Gastrocnemius medialis (tissue), 4 donors: ENCODE results near the gene TGFBR2. TPM values are rescaled to one million over a fixed set of nuclear protein-coding genes. Genes with fewer than 3 reads are reported as not detected.

Experiments
- ATAC-seq, 2 donors: fragments of 150-250 bp; one replicate each; pipeline ENCODE4 v1.9.1; 2016
- DNase-seq, 2 donors: peaks; one replicate each; pipeline ENCODE4 v3.0.0-alpha.2; 2019
- H3K27ac ChIP-seq, 4 donors: fragments of 200-600 bp; sonication (generic); 1 replicate in 1 of 4; 2 replicates in 3 of 4; pipeline ENCODE4 v1.5.1; 2016 to 2018; ENCODE audit warnings: mild to moderate bottlenecking in 2 of 4, moderate library complexity in 1 of 4
- H3K27me3 ChIP-seq, 3 donors: fragments of 200-600 bp; sonication (generic) in 2 of 3; 1 replicate in 1 of 3; 2 replicates in 2 of 3; pipeline versions ENCODE4 v1.5.1 to v1.6.0; 2016 to 2019; ENCODE audit warnings: mild to moderate bottlenecking in 1 of 3, moderate library complexity in 1 of 3
- H3K36me3 ChIP-seq, 2 donors: fragments of 200-600 bp; sonication (generic) in 1 of 2; one replicate each; pipeline ENCODE4 v1.5.1; 2017 to 2018
- H3K4me1 ChIP-seq, 2 donors: fragments of 200-600 bp; sonication (generic) in 1 of 2; one replicate each; pipeline ENCODE4 v1.5.1; 2016 to 2017; ENCODE audit warnings: mild to moderate bottlenecking in 2 of 2
- H3K4me3 ChIP-seq, 4 donors: fragments of 200-600 bp; sonication (generic) in 3 of 4; 1 replicate in 1 of 4; 2 replicates in 3 of 4; pipeline ENCODE4 v1.5.1; 2016 to 2019; ENCODE audit warnings: mild to moderate bottlenecking in 2 of 4
- H3K9me3 ChIP-seq, 3 donors: fragments of 200-600 bp; sonication (generic) in 2 of 3; 1 replicate in 1 of 3; 2 replicates in 2 of 3; pipeline ENCODE4 v1.5.1; 2016 to 2019
- POLR2A ChIP-seq, 2 donors: fragments of 450-650 bp; IDR thresholded peaks; one replicate each; pipeline ENCODE4 v1.6.1; 2017; ENCODE audit warnings: antibody characterized with exemption in 2 of 2, mild to moderate bottlenecking in 2 of 2, moderate library complexity in 2 of 2
- in situ Hi-C, 4 donors: fragments of 200-750 bp; cut with MboI; loops; one replicate each; pipeline versions ENCODE4 v1.15.0 to v1.8.0; 2017; ENCODE audit warnings: low sequenced_read_pairs in 4 of 4
- intact Hi-C: fragments of 100-400 bp; cut with DNase I; formaldehyde crosslinking; loops from one replicate; pipeline ENCODE4 v1.15.1; 2023; ENCODE audit warnings: low total_unique reads
- total RNA-seq, 4 donors: library from RNA; depleted of rRNA; stranded (reverse); fragments of >200 nt; gene quantifications; one replicate each; pipeline versions ENCODE4 v1.1.0 to v1.2.3, GENCODE V29; 2016
- TF ChIP-seq, protein P1 (sequence below), 5 experiments: fragments of 450-650 bp in 3 of 5; fragments of 200-600 bp in 2 of 5; sonication (generic) in 2 of 5; IDR thresholded peaks in 4 of 5; conservative IDR thresholded peaks in 1 of 5; 1 replicate in 4 of 5; 2 replicates in 1 of 5; pipeline ENCODE4 v1.5.1; 2016 to 2019; ENCODE audit warnings: antibody characterized with exemption in 5 of 5, mild to moderate bottlenecking in 3 of 5, moderate library complexity in 3 of 5

The TGFBR2 gene
- total RNA-seq, 4 donors from 2014 or later, result 38.3 to 53.8 (median 47.2) TPM

DNA sequence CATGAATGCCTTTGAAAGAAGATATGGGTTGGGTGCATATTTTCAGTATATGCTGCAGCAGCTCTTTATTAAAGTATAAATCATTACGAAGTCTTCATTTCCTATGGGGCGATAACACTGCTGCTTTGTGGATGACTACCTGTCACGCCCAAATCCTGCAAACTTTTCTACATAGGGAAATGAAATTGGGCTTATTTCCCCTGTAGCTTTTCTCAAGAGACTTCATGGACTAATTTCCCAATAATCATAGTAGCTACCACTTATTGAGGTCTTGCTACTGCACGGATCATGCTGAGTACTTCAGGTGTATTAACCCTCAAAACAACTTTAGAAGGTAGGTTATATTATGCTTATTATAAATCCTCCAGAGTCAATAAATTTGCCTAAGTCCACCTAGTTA, 8.0 kb downstream of the TGFBR2 start:
- H3K4me1 ChIP-seq, result peaks cover 13 to 68% of the 10 kb centered on the region in 2 donors
- intact Hi-C loops (no loop called here), in situ Hi-C loops (no loop called here)
- ATAC-seq, result no peak
- no peak overlapping the region for H3K4me3 ChIP-seq
- no peak for TF ChIP-seq POLR2A (IDR thresholded peaks at IDR 0.05)
- TF ChIP-seq, protein P1, sequence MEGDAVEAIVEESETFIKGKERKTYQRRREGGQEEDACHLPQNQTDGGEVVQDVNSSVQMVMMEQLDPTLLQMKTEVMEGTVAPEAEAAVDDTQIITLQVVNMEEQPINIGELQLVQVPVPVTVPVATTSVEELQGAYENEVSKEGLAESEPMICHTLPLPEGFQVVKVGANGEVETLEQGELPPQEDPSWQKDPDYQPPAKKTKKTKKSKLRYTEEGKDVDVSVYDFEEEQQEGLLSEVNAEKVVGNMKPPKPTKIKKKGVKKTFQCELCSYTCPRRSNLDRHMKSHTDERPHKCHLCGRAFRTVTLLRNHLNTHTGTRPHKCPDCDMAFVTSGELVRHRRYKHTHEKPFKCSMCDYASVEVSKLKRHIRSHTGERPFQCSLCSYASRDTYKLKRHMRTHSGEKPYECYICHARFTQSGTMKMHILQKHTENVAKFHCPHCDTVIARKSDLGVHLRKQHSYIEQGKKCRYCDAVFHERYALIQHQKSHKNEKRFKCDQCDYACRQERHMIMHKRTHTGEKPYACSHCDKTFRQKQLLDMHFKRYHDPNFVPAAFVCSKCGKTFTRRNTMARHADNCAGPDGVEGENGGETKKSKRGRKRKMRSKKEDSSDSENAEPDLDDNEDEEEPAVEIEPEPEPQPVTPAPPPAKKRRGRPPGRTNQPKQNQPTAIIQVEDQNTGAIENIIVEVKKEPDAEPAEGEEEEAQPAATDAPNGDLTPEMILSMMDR (IDR thresholded peaks at IDR 0.05 in 4 of 5, conservative IDR thresholded peaks at IDR 0.05 in 1 of 5), result no peak
- no peaks in the 10 kb centered on the region for H3K27me3 ChIP-seq
- H3K36me3 ChIP-seq, result no peaks in the 10 kb centered on the region
- H3K27ac ChIP-seq, result peak overlapping the region in 1 of 4 donors; percentile 29
- no peak for DNase-seq
- H3K9me3 ChIP-seq, result no peaks in the 10 kb centered on the region

DNA sequence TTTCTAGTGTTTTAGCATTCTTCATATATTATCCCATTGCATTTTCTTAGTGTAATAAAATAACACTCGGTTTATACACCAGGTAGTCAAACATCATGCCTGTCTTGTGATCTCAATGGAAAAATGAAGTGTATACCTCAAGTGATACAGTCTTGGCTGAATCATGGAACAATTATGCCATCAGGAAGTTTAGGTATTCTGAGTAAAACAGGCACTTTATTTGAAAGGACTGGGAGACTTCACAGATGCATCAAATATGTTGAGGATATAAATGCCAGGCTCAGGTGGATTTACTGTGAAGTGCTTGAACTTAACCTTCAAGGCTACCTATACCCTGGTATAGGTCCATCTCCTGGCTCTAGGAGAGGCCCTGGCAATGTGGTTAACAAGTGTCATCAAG, 8.5 kb downstream of the TGFBR2 start:
- TF ChIP-seq POLR2A (IDR thresholded peaks at IDR 0.05), result no peak
- TF ChIP-seq, protein P1 (IDR thresholded peaks at IDR 0.05 in 4 of 5, conservative IDR thresholded peaks at IDR 0.05 in 1 of 5), result no peak
- no peaks in the 10 kb centered on the region for H3K36me3 ChIP-seq
- H3K27ac ChIP-seq, result peak overlapping the region in 1 of 4 donors; percentile 29
- peaks cover 13 to 66% of the 10 kb centered on the region in 2 donors for H3K4me1 ChIP-seq
- ATAC-seq (no peak), DNase-seq (no peak)
- in situ Hi-C loops, result no loop called here
- intact Hi-C loops, result no loop called here
- no peak overlapping the region for H3K4me3 ChIP-seq
- H3K27me3 ChIP-seq, result no peaks in the 10 kb centered on the region
- no peaks in the 10 kb centered on the region for H3K9me3 ChIP-seq

DNA sequence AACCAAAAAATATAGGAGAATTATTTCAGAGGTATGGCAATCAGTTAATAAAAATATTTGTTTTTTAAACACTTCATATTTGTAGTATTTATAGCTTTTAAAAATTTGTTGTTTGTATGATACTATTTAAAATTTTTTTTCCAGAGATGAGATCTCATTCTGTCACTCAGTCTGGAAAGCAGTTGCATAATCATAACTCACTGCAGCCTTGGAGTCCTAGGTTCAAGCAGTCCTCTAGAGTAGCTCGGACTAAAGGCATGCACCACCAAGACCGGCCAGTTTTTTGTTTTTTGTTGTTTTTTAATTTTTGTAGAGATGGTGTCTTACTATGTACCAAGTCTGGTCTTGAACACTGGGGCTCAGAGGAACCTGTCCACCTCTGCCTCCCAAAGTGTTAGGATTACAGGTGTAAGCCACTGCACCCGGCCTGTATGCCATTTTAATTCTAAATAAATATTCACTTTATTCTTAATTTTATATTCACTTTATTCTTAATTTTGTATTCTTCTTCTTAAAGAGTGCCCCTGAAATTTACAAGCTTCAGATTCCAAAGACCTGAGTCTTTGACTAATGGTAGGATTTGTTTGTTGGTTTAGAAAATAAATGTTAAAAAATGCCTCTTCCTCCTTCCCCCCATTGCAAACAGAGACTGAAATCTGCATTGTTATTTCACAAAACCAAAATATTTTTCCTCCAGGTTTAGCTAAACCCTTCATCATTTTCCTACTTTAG, 9.4 kb downstream of the TGFBR2 start:
- in situ Hi-C loops, result no loop called here

DNA sequence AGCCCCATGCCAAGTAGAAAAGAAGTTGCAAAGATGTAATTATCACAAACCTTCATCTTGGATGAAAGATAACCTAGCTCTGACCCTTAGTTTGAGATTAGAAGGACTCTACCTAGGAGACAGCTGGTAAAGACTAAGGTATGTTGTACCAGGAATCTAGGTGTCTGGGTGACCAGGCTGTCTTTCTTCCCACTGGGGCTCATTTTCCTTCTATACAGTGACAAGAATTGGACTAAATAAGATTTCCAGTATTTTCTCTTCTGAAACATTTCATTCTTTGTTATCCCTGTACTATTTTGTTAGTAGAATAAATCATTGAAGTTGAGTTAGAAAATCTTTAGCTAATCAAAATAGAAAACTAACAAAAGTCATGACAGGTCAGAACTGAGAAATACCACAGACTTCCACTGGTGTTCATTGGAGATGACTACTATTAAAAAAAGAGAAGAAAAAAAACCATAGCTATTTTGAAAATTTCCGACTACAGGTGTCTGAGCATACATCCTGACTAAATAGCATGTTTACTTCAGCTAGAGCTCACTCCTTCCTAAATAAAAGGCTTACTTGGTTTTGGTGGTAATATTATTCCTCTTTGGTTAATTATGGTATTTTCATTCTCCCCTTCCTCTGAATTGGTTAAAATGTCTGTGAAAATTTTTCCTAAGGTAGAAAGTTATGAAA, 10.1 kb downstream of the TGFBR2 start:
- H3K4me1 ChIP-seq, result peaks cover 19 to 61% of the 10 kb centered on the region in 2 donors
- TF ChIP-seq, protein P1 (IDR thresholded peaks at IDR 0.05 in 4 of 5, conservative IDR thresholded peaks at IDR 0.05 in 1 of 5), result no peak
- TF ChIP-seq POLR2A (IDR thresholded peaks at IDR 0.05), result no peak
- H3K9me3 ChIP-seq, result no peaks in the 10 kb centered on the region
- no peaks in the 10 kb centered on the region for H3K36me3 ChIP-seq
- in situ Hi-C loops (no loop called here), intact Hi-C loops (no loop called here)
- no peak overlapping the region for H3K4me3 ChIP-seq
- DNase-seq (no peak), ATAC-seq (no peak)
- H3K27ac ChIP-seq, result no peak overlapping the region
- no peaks in the 10 kb centered on the region for H3K27me3 ChIP-seq

More for the DNA sequence above, 9.4 kb downstream of the TGFBR2 start:
- Histone ChIP-seq H3K4me3 (no peak overlapping the region), H3K27ac (no peak overlapping the region), H3K27me3 (no peaks in the 10 kb centered on the region), H3K36me3 (no peaks in the 10 kb centered on the region), H3K4me1 (peaks cover 13 to 62% of the 10 kb centered on the region in 2 donors), H3K9me3 (no peaks in the 10 kb centered on the region)
- intact Hi-C loops, result no loop called here
- ATAC-seq, result no peak
- DNase-seq, result no peak
- TF ChIP-seq POLR2A (IDR thresholded peaks at IDR 0.05), result no peak
- TF ChIP-seq, protein P1 (IDR thresholded peaks at IDR 0.05 in 4 of 5, conservative IDR thresholded peaks at IDR 0.05 in 1 of 5), result no peak
